Raji (cell line): ENCODE data around the gene PROM1.

Experiments
- POLR2A ChIP-seq: IDR thresholded peaks from 2 replicates; pipeline ENCODE4 v1.6.1; 2011; ENCODE audit warnings: low read depth, low read length, control low read depth; ENCODE audit not compliant: insufficient read depth

Gene PROM1, protein sequence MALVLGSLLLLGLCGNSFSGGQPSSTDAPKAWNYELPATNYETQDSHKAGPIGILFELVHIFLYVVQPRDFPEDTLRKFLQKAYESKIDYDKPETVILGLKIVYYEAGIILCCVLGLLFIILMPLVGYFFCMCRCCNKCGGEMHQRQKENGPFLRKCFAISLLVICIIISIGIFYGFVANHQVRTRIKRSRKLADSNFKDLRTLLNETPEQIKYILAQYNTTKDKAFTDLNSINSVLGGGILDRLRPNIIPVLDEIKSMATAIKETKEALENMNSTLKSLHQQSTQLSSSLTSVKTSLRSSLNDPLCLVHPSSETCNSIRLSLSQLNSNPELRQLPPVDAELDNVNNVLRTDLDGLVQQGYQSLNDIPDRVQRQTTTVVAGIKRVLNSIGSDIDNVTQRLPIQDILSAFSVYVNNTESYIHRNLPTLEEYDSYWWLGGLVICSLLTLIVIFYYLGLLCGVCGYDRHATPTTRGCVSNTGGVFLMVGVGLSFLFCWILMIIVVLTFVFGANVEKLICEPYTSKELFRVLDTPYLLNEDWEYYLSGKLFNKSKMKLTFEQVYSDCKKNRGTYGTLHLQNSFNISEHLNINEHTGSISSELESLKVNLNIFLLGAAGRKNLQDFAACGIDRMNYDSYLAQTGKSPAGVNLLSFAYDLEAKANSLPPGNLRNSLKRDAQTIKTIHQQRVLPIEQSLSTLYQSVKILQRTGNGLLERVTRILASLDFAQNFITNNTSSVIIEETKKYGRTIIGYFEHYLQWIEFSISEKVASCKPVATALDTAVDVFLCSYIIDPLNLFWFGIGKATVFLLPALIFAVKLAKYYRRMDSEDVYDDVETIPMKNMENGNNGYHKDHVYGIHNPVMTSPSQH

DNA sequence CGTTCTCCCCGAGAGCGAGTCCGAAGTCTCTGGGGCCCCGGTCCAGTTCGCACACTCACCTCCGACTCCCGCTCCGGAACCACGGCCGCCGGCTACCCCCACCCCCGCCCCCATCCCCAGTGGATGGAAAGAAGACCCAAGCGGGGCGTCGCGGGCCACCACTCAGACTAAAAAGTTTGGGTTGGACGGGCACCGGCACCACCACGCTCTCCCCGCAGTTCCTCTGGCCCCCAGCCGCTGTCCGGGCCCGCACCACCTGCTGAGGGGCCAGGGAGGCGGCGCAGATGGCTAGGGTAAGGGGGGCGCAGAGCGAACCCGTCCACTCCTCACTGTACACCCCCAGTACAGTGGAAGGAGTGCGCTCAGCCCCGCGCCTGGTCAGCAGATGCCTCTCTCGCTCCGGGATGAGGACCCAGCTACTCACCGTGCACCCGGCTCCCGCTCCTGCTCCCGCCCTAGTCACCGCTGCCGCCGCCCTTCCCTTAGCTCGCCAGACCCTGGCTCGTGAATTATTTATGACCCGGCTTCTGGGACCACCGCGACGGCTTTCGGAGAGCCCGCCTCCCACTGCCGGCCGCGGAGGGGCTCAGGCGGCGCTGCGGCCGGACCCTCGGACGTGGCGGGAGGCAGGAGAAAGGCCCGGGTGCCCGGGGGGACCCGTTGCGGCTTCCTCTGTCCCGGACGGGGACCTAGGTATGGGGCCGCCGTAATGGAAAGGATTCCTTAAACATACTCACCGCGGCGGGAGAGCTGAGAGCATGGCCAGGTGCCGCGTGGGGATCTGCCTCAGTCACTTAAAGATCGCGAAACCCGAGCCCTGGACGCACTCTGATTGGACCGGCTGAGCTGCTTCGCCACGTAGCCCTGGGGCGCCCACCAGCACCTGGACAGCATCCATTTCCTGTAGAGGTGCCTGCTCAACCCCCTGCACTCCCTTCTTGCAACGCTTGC lies at the start of gene PROM1:
Gene PROM1 (minus strand): TSS at position 783 of the 951 bp plus-strand sequence. CDS start 8,117 bp downstream, outside the sequence.
- no peak for TF ChIP-seq POLR2A

DNA sequence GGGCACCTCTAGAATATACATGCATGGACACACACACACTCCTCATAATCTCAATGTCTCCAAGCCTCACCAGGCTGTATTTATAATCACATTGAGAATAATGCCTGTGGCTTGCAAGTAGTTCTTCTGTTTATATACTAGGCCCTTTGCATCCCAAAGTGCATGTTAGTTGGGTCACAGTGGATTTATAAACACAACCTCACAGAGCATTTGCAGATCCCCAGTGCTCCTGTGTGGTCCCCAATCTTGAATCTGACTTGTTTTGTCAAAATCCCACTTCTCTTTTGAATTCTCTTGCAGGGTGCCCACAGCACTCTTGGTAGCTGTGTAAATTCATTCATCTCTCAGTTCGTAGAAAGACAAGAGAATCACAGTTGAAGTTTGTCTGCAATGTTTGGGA lies 49.6 kb upstream of the PROM1 start:
- no peak for TF ChIP-seq POLR2A

DNA sequence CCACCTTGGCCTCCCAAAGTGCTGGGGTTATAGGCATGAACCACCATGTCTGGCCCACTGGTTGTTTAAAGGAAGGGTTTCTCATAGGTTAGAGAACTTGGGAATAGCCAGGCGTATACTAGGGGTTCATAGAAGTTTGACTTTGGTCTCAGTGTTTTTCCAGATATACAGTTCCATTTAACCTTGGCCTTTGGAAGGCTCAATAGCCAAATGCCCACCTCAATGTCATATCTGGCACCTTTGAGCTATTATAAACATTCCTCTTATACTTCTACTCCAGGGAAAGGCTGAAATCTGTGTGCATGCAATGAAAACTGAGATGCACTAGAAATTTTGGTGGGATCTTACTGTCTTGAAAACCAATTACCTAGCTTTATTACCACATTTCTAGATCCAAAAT lies 47.5 kb upstream of the PROM1 start:
- TF ChIP-seq POLR2A: no peak

DNA sequence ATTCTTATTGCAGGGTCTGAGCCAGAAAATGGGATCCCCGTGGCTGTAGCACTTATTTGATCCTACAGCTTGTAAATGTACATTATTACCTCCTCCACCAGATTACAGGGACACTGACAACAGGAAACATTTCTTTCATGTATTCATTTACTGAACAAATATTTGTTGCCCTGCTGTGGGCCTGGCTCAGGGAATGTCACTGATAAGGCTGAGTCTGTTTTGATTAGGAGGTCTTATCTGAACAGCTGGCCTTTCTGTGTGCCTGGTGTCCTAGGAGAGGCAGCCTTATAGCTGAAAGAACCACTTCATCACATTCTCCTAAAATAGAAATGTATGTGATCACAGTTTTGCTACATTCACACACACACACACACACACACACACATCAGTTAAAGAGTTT lies 45.5 kb upstream of the PROM1 start:
- no peak for TF ChIP-seq POLR2A

DNA sequence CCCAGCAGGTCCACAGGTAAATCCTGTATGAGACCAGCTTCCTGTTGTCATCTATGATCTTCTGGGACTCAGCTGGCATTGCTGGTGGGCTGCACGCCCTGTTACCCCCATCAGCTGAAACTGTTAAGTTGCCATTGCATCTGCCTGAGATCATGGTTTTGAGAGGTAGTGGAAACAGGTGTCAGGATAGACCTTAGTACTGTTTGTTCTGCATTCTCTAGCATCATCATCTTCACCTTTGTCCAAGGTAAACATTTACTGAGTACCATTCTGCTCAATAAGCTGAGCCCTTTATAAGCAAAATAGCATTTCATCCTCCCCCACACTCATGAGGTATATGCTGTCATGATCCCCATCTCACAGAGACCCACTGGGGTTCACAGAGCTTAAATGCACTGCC lies 42.9 kb upstream of the PROM1 start:
- no peak for TF ChIP-seq POLR2A

DNA sequence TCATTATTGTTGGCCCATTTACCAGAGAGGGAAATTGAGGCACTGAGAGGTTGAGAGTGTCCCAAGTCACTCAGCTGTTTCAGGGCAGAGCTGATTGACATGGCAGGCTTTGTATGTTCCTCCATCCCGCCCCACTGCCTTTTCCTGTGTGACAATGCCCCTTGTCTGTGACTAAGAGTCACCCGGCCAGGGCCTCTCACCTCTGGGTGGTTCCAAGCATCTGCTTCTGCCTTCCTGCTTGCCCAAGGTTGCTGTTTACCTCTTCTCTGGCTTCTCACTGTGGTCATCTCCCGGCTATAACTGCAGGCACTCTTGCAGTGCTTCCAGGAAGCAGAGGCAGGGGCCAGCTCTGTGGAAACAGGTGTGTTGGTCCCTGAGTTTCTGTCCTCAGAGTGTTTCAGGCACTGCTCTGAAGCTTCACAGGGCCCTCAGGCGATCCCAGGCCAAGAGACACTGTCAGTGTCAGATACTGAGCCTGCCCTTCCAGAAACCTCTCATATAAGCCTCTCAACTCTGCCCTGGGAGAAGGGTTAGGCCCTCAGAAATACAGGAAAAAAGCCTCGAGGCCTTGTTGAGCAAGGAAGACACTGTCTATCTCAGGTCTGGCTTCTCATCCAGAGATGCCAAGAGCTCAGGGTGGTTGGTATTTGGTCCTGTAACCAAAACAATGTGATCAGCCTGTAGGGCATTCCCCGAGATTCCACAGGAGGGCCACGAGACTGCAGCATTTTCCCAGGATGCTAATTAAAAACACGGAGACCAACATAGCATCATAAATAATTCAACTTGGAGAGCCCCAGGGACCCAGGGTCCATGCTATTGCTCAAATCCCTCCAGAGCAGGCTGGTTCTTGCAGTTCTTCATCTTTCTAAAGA lies 42.0 kb upstream of the PROM1 start:
- no peak for TF ChIP-seq POLR2A

DNA sequence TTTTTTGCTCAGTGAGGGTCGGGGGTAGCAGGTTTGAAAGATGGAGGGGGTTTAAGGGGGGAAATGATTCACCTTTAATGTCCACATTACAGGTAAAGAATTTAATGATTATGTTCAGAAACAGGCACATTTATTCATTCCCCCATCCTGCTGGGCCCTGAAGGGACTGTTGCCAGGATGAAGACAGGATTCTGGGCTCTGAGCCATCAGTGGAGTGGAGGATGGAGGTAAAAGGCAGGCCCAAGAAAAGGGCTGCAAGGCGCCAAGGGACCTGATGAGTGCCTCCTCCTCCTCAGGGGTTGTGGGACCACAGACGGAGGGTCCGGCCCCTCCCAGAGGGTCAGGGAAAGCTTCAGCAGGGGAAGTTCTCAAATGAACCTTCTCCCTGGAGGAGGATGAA lies 40.4 kb upstream of the PROM1 start:
- no peak for TF ChIP-seq POLR2A

DNA sequence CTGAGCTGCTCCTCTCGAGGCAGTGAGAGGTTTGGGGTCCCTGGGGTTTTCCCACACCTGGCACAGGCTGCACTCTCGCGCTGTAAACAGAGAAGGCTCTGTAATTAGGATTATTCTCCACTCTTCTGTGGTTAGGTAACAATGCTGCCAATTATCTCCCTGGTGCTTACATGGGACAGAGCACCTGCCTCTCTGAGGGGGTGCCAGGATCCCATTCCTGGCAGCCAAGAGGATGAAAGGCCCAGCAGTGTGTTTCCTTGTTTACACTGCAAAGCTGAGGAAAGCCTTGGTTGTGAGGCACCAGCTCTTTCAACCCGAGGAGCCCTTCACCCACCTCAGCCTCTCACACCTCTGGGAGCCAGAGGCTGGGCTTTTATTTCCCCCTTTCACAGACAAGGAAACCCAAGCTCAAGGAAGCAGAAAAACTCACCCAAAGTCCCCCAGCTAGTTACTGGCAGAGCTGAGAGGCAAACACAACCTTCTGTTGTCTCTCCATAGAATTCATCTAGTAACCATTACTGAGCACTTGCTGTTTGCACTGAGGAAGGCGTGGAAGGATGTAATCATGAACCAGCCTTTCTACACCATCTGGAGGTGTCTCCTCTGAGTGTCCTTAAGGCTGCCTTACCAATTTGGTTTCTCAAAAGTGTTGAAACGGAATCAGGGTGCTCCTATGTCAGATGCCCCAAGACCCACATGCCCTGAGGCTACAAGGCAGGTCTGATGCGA lies 39.7 kb upstream of the PROM1 start:
- no peak for TF ChIP-seq POLR2A

DNA sequence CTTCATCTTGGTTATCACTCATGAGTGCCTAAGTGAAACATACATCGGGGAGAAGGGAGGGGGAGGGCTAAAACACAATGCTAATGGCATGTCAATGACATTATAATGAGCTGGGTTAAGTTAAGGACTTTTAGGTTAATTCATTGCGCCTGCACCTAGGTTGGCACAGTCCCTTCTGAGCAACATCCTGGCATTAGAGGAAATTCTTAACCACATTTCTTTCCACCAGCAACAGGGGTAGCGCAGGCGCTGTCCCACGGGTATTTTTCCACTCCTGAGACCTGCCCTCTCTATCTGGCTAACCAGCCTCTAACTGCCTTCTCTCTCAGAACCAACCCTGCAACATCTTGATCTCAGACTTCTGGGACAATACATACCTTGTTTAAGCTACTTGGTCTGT lies 39.0 kb upstream of the PROM1 start:
- no peak for TF ChIP-seq POLR2A

DNA sequence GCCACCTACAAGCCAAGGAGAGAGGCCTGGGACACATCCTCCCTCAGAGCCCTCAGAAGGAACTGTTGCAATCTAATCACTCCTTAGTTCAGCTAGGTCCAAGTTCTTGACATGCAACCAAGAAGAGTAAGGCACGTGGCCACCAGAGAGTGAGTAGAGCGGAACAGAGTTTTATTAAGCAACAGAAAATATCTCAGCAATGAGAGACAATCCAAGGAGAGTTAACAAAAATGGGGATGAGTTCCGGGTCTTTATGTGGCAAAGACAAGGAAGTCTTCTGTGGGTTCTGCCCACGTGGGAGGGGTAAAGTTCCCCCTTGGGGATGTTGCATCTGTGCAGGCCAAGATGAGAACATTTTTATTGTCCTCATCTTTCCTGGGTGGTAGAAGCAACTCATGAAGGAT lies 38.5 kb upstream of the PROM1 start:
- no peak for TF ChIP-seq POLR2A

DNA sequence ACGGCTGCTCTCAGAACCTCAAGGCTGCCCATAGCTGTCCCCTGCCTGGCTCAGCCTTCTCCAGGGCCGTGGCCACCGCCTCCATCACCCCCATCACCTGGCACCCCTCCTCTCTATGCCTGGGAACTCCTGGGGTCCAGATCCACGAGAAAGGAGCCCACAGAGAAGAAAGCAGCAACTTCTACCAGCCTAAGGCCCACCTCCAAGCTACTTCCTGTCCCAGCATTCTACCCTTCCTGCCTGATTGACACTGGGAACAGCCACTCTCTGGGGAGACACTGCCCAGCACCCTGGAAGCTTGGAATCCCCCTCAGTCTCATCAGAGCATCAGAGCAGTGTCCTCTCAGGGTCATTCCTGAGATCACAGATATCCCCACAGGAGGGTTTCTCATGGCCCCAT lies 36.9 kb upstream of the PROM1 start:
- TF ChIP-seq POLR2A: no peak

DNA sequence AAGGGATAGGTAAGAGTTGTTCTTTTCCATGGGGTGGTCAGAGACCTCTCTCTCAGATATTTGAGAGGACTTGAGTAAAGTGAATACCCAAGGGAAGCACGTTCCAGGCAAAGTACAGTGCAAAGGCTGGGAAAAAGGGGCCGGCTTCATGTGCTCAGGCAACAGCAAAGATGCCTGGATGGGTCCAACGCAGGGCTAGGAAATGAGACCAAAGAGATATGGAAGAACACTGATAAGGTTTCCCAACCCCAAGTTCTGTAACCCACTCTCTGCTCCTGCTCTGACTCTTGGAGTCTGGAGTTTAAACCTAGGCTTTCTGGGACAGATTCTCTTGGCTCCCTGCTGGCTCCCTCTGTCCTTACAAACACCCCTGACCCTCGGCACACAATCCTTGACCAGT lies 36.2 kb upstream of the PROM1 start:
- no peak for TF ChIP-seq POLR2A

DNA sequence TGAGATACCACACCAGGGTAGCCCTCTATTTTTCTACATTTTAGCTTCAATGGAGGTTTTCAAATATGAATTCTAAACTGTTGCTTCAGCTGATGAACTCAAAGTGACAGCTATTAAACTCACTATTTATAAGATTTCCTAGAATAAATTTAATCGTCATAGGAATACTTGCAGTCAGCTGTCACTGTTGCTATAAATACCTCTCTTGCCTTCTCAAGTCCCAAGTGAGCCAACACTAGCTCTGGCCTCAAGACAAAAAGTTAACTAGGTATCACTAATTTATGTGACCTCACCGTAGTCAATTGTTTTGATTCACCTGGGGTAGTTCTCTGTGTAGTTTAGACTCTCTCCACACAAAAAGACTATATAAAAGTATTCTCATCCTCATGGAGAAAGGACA lies 34.3 kb upstream of the PROM1 start:
- TF ChIP-seq POLR2A: no peak
